Measurements from ENCODE around the gene LCN9. TPM values are rescaled to one million over a fixed set of nuclear protein-coding genes. Genes with fewer than 3 reads are reported as not detected.

LCN9 gene
- total and polyA plus RNA-seq, 9 of the 15 experiments (the other 6 are each of a cell fraction or from before 2014, with no cell fraction given), result not detected

DNA sequence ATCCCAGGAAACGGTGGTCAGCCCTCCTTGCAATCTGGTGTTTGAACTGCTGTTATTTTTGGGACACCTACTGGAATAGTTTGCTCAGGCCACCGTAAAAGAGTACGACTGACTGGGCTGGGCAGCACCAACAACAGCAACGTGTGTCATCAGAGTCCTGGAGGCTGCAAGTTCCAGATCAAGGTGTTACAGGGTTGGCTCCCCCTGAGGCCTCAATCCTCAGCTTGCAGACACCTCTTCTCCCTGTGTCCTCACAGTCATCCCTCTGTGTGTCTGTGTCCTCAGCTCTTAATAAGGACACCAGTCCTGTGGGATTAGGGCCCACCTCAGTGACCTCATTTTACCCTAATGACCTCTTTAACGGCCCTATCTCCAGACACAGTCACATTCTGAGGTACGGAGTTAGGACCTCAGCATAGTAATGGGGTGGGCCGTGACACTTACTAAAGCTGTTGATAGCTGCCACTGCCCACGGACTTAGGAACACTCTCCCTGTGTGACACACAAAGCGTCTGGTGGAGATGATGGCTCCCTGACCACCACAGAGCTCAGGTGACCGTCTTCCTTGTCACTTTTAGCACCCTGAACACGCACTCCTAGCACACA is 40.6 kb upstream of the LCN9 start:
- Histone ChIP-seq H3K4me3 (no peak overlapping the region), H3K27me3 (ENCODE audit: control insufficient read depth in 2 of 2, insufficient read depth in 2 of 2, low read length in 2 of 2) (peaks cover 18 to 63% of the 10 kb centered on the region in 2 experiments; a peak in 4 of 5 replicates), H4K20me1 (replicated peaks; ENCODE audit: control insufficient read depth, insufficient read depth, low read length) (no peaks in the 10 kb centered on the region), H3K9ac (ENCODE audit: insufficient read depth in 1 of 2, low read depth in 2 of 2, low read length in 2 of 2) (no peak overlapping the region), H3K9me3 (replicated peaks; ENCODE audit: control insufficient read depth, insufficient read depth, low read depth, low read length) (peaks cover 2% of the 10 kb centered on the region; the same call in 1 of the 2 replicates), H3K36me3 (ENCODE audit: control insufficient read depth, insufficient read depth, low read length) (no peaks in the 10 kb centered on the region), H3K4me2 (ENCODE audit: insufficient read depth, low read length) (no peak overlapping the region), H3K79me2 (ENCODE audit: control insufficient read depth, insufficient read depth, low read length) (no peaks in the 10 kb centered on the region), H3K9me1 (ENCODE audit: control insufficient read depth, insufficient read depth, low read length) (no peaks in the 10 kb centered on the region), H3K27ac (ENCODE audit: extremely low read depth, low read depth, low read length) (no peak overlapping the region), H3K4me1 (replicated peaks in 1 of 2; ENCODE audit: control insufficient read depth in 2 of 2, insufficient read depth in 2 of 2, low read length in 2 of 2) (no peaks in the 10 kb centered on the region), H2AFZ (ENCODE audit: low read depth, low read length) (no peak overlapping the region)
- no TSS peak for BruUV-seq (replicated peaks)
- WGBS (ENCODE audit: insufficient coverage, low coverage, missing lambda C conversion rate), result 0% methylated on average over 11 of the region's 11 CpGs
- no peak for TF ChIP-seq MCM5 (IDR thresholded peaks at IDR 0.05; ENCODE audit: low read depth)
- in situ Hi-C loops (cut with MboI), result no loop called here
- ATAC-seq (no peak), FAIRE-seq (no peak), DNase-seq (ENCODE audit: extremely low read depth in 1 of 4, low spot score in 3 of 4) (no peak)
- POLR2A ChIA-PET, result no interaction called here
- CTCF ChIA-PET (ENCODE audit: low intra/inter-chr PET ratio), result no interaction called here
- intact Hi-C loops (cut with micrococcal nuclease), result no loop called here

DNA sequence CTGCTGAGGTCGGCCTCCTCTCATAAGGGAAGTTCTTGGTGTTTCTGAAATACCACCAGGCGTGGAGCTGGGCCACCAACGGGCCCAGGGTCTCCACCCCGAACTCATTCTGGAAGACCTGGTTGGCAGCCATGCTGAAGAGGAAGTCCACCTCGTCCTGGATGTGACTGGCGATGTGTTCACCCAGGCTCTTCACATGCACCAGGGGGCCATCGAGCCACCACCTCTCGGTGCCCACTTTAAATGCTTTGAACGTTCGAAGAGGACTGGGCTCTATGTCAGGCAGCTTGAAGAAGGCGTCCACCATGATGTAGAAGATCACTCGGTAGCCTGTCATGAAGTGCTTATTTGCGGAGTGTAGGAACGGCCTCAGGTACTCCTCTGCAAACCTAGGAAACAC is 38.8 kb upstream of the LCN9 start:
- ATAC-seq (no peak), DNase-seq (ENCODE audit: extremely low read depth in 1 of 4, low spot score in 3 of 4) (no peak), FAIRE-seq (no peak)
- 4% methylated on average over 13 of the region's 14 CpGs for WGBS (ENCODE audit: insufficient coverage, low coverage, missing lambda C conversion rate)
- Histone ChIP-seq H2AFZ (ENCODE audit: low read depth, low read length) (no peak overlapping the region), H3K36me3 (ENCODE audit: control insufficient read depth, insufficient read depth, low read length) (no peaks in the 10 kb centered on the region), H3K27ac (ENCODE audit: extremely low read depth, low read depth, low read length) (no peak overlapping the region), H3K9ac (ENCODE audit: insufficient read depth in 1 of 2, low read depth in 2 of 2, low read length in 2 of 2) (no peak overlapping the region), H3K4me3 (no peak overlapping the region), H4K20me1 (replicated peaks; ENCODE audit: control insufficient read depth, insufficient read depth, low read length) (no peaks in the 10 kb centered on the region), H3K4me2 (ENCODE audit: insufficient read depth, low read length) (no peak overlapping the region), H3K9me1 (ENCODE audit: control insufficient read depth, insufficient read depth, low read length) (no peaks in the 10 kb centered on the region), H3K79me2 (ENCODE audit: control insufficient read depth, insufficient read depth, low read length) (no peaks in the 10 kb centered on the region), H3K9me3 (replicated peaks; ENCODE audit: control insufficient read depth, insufficient read depth, low read depth, low read length) (peaks cover 2% of the 10 kb centered on the region; the same call in 1 of the 2 replicates), H3K4me1 (replicated peaks in 1 of 2; ENCODE audit: control insufficient read depth in 2 of 2, insufficient read depth in 2 of 2, low read length in 2 of 2) (no peaks in the 10 kb centered on the region), H3K27me3 (ENCODE audit: control insufficient read depth in 2 of 2, insufficient read depth in 2 of 2, low read length in 2 of 2) (peaks cover 18 to 47% of the 10 kb centered on the region in 2 experiments; a peak in 4 of 5 replicates)
- no TSS peak for BruUV-seq (replicated peaks)
- TF ChIP-seq, protein P1, sequence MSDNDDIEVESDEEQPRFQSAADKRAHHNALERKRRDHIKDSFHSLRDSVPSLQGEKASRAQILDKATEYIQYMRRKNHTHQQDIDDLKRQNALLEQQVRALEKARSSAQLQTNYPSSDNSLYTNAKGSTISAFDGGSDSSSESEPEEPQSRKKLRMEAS (CRISPR knock-in tag; IDR thresholded peaks at IDR 0.05), result no peak
- intact Hi-C loops (cut with micrococcal nuclease) (no loop called here), in situ Hi-C loops (cut with MboI) (no loop called here)
- ChIA-PET POLR2A (no interaction called here), CTCF (ENCODE audit: low intra/inter-chr PET ratio) (no interaction called here)

Data from K562 (cell line).